ENCODE measurements around the gene FARSA. TPM values are rescaled to one million over a fixed set of nuclear protein-coding genes. Genes with fewer than 3 reads are reported as not detected.

FARSA gene
- total RNA-seq, 1 experiment from 2014 or later, result 194 TPM

DNA sequence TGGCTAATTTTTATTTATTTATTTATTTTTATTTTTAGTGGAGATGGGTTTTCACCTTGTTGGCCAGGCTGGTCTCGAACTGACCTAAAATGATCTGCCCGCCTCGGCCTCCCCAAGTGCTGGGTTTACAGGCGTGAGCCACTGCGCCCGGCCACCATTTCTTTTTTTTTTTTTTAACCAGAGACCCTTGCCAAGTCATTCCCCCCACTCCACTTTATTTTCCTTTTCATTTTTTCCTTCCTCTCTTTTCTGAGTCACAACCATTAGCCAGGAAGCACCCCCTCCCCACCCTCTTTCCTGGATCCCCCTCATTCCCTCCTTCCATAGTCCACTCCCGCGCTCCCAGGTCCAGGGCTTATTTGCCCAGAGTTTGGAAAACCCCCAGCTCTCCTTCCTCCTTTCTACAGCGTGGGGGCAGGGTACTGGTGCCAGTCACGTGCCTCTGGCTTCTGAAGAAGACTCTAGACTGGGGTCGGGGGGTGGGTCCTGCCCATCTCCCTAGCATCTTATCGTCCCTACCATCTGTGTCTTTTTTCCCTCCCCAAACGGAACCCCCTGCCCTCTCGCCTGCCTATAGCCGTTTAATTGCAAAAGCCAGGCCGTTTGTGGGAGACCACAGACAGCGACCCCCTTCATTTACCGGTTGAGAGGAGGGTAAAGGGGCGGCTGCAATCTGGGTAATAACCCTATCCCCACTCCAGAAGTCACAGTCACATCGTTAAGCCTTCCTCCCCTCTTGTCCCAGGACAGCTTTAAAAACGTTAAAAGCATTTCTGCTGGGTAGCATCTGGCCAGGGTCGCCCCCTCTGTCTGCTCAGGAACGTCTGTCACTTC is 3.8 kb upstream of the FARSA start:
- no peak for ATAC-seq
- peaks cover 36% of the 10 kb centered on the region for H4K20me1 ChIP-seq (ENCODE audit: low read length)
- TF ChIP-seq EZH2 (IDR thresholded peaks at IDR 0.05; ENCODE audit: low read length, unreplicated experiment) (no peak), EZH2phosphoT487 (IDR thresholded peaks at IDR 0.05; ENCODE audit: borderline replicate concordance, low read length) (no peak)
- TF ChIP-seq, protein P1, sequence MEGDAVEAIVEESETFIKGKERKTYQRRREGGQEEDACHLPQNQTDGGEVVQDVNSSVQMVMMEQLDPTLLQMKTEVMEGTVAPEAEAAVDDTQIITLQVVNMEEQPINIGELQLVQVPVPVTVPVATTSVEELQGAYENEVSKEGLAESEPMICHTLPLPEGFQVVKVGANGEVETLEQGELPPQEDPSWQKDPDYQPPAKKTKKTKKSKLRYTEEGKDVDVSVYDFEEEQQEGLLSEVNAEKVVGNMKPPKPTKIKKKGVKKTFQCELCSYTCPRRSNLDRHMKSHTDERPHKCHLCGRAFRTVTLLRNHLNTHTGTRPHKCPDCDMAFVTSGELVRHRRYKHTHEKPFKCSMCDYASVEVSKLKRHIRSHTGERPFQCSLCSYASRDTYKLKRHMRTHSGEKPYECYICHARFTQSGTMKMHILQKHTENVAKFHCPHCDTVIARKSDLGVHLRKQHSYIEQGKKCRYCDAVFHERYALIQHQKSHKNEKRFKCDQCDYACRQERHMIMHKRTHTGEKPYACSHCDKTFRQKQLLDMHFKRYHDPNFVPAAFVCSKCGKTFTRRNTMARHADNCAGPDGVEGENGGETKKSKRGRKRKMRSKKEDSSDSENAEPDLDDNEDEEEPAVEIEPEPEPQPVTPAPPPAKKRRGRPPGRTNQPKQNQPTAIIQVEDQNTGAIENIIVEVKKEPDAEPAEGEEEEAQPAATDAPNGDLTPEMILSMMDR (conservative IDR thresholded peaks at IDR 0.05; ENCODE audit: low read depth, low read length), result no peak
- no peak for DNase-seq
- peaks cover 37% of the 10 kb centered on the region for H3K36me3 ChIP-seq (ENCODE audit: low read depth, low read length)
- CTCF ChIA-PET, result interaction anchor here (0.5 kb wide), 1 partner anchor 1013 kb away, joined by 5 read pairs; no protein-coding TSS in a partner anchor
- no peaks in the 10 kb centered on the region for H3K9me2 ChIP-seq (replicated peaks; ENCODE audit: low read length)
- peak overlapping the region; percentile 36 for H3K27ac ChIP-seq (ENCODE audit: low read length)
- H3K79me2 ChIP-seq (ENCODE audit: low read length), result peaks cover 54% of the 10 kb centered on the region
- no peaks in the 10 kb centered on the region for H3K9me3 ChIP-seq (ENCODE audit: low read length)
- POLR2A ChIA-PET (ENCODE audit: unreplicated experiment), result no interaction called here
- H3K9ac ChIP-seq (ENCODE audit: low read length), result peak overlapping the region; percentile 77
- peak overlapping the region; percentile 87 for H2AFZ ChIP-seq (ENCODE audit: low read length)
- TSS peak; percentile 41 for BruUV-seq (replicated peaks)
- intact Hi-C loops (cut with micrococcal nuclease), result no loop called here
- H3K4me1 ChIP-seq (ENCODE audit: insufficient read depth, low read length), result peaks cover 36% of the 10 kb centered on the region
- no peaks in the 10 kb centered on the region for H3K27me3 ChIP-seq (ENCODE audit: low read length)
- peak overlapping the region; percentile 92 for H3K4me2 ChIP-seq (ENCODE audit: low read length)
- peaks cover 15% of the 10 kb centered on the region for H3F3A ChIP-seq (ENCODE audit: low read length, unreplicated experiment)
- peak overlapping the region; percentile 95 for H3K4me3 ChIP-seq (ENCODE audit: low read length)

DNA sequence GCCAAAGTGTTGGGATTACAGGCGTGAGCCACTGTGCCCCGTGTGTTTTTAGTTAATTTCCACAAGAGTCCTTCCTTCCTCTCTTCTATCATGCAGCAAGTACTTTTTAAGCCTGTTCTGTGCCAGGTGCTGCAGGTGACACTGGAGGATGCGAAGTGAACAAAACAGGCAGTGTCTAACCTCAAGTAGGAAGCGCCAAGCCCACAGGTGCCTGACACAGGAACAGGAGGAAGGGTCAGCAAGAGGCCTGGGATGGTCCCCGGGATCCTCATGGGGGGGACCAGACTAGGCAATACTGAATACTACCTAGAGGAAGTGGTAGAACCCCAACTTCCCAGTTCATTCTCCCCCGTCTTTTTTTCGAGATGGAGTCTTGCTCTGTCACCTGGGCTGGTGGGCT is 3.1 kb upstream of the FARSA start:
- H4K20me1 ChIP-seq (ENCODE audit: low read length), result peaks cover 33% of the 10 kb centered on the region
- no peak overlapping the region for H2AFZ ChIP-seq (ENCODE audit: low read length)
- DNase-seq (no peak), ATAC-seq (no peak)
- H3K9ac ChIP-seq (ENCODE audit: low read length), result no peak overlapping the region
- H3K27ac ChIP-seq (ENCODE audit: low read length), result no peak overlapping the region
- peaks cover 57% of the 10 kb centered on the region for H3K79me2 ChIP-seq (ENCODE audit: low read length)
- peaks cover 15% of the 10 kb centered on the region for H3F3A ChIP-seq (ENCODE audit: low read length, unreplicated experiment)
- H3K9me2 ChIP-seq (replicated peaks; ENCODE audit: low read length), result no peaks in the 10 kb centered on the region
- ChIA-PET POLR2A (ENCODE audit: unreplicated experiment) (no interaction called here), CTCF (no interaction called here)
- TF ChIP-seq, protein P1 (conservative IDR thresholded peaks at IDR 0.05; ENCODE audit: low read depth, low read length), result no peak
- TF ChIP-seq EZH2 (IDR thresholded peaks at IDR 0.05; ENCODE audit: low read length, unreplicated experiment) (no peak), EZH2phosphoT487 (IDR thresholded peaks at IDR 0.05; ENCODE audit: borderline replicate concordance, low read length) (no peak)
- peaks cover 40% of the 10 kb centered on the region for H3K4me1 ChIP-seq (ENCODE audit: insufficient read depth, low read length)
- intact Hi-C loops (cut with micrococcal nuclease), result no loop called here
- H3K27me3 ChIP-seq (ENCODE audit: low read length), result no peaks in the 10 kb centered on the region
- peaks cover 32% of the 10 kb centered on the region for H3K36me3 ChIP-seq (ENCODE audit: low read depth, low read length)
- BruUV-seq (replicated peaks), result no TSS peak
- H3K4me2 ChIP-seq (ENCODE audit: low read length), result no peak overlapping the region
- H3K9me3 ChIP-seq (ENCODE audit: low read length), result no peaks in the 10 kb centered on the region
- no peak overlapping the region for H3K4me3 ChIP-seq (ENCODE audit: low read length)

DNA sequence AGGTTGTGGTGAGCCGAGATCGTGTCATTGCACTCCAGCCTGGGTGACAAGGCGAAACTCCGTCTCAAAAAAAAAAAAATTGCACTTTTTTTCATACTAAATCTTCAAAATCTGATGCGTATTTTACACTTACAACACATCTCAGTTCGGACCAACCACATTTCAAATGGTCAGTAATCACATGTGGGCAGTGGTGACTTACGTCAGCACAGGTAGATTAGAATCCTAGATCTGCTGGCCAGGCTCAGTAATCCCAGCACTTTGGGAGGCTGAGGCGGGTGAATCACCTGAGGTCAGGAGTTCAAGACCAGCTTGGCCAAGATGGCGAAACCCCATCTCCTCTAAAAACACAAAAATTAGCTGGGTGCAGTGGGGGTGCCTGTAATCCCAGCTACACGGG is 1.6 kb upstream of the FARSA start:
- H3K36me3 ChIP-seq (ENCODE audit: low read depth, low read length), result peaks cover 29% of the 10 kb centered on the region
- no peak overlapping the region for H2AFZ ChIP-seq (ENCODE audit: low read length)
- H3K9me3 ChIP-seq (ENCODE audit: low read length), result no peaks in the 10 kb centered on the region
- CTCF ChIA-PET, result no interaction called here
- no peak overlapping the region for H3K4me3 ChIP-seq (ENCODE audit: low read length)
- intact Hi-C loops (cut with micrococcal nuclease), result no loop called here
- H3K27ac ChIP-seq (ENCODE audit: low read length), result no peak overlapping the region
- ATAC-seq (no peak), DNase-seq (no peak)
- POLR2A ChIA-PET (ENCODE audit: unreplicated experiment), result no interaction called here
- peaks cover 57% of the 10 kb centered on the region for H3K79me2 ChIP-seq (ENCODE audit: low read length)
- peaks cover 20% of the 10 kb centered on the region for H4K20me1 ChIP-seq (ENCODE audit: low read length)
- no peak overlapping the region for H3K4me2 ChIP-seq (ENCODE audit: low read length)
- no TSS peak for BruUV-seq (replicated peaks)
- TF ChIP-seq EZH2 (IDR thresholded peaks at IDR 0.05; ENCODE audit: low read length, unreplicated experiment), result no peak
- no peak for TF ChIP-seq EZH2phosphoT487 (IDR thresholded peaks at IDR 0.05; ENCODE audit: borderline replicate concordance, low read length)
- TF ChIP-seq, protein P1 (conservative IDR thresholded peaks at IDR 0.05; ENCODE audit: low read depth, low read length), result no peak
- no peak overlapping the region for H3K9ac ChIP-seq (ENCODE audit: low read length)
- peaks cover 28% of the 10 kb centered on the region for H3K4me1 ChIP-seq (ENCODE audit: insufficient read depth, low read length)
- peaks cover 6% of the 10 kb centered on the region for H3F3A ChIP-seq (ENCODE audit: low read length, unreplicated experiment)
- H3K9me2 ChIP-seq (replicated peaks; ENCODE audit: low read length), result no peaks in the 10 kb centered on the region
- H3K27me3 ChIP-seq (ENCODE audit: low read length), result no peaks in the 10 kb centered on the region

All from PC-3 (cell line).